Endothelial cell of umbilical vein (primary cell): ENCODE results near the gene MACROD2. TPM values are rescaled to one million over a fixed set of nuclear protein-coding genes. Genes with fewer than 3 reads are reported as not detected.

ENCODE experiments used
- BruUV-seq: library from RNA; stranded (reverse); fragments of 400-500 nt; replicated peaks from 2 replicates; lab custom pipeline; 2021; lab: Mats Ljungman, UMichigan
- CTCF ChIA-PET: fragments of 300-600, 350-600 bp; sonication (Branson Sonifier 250); formaldehyde crosslinking; loops from one replicate; lab custom pipeline; 2021; ENCODE audit warnings: antibody characterized with exemption, inconsistent platforms; lab: Charles Lee
- POLR2A ChIA-PET: fragments of 300-600, 350-600 bp; sonication (Branson Sonifier 250); formaldehyde crosslinking; loops from one replicate; lab custom pipeline; 2021; ENCODE audit warnings: antibody characterized with exemption, inconsistent platforms; lab: Charles Lee
- DNase-seq: peaks from one replicate; pipeline ENCODE4 v3.0.0-alpha.2; 2011; ENCODE audit warnings: low read depth, low spot score
- FAIRE-seq: peaks from 2 replicates; lab custom pipeline; 2011; peaks lifted over from hg19 to GRCh38; lab: Jason Lieb, UNC
- H2AFZ ChIP-seq: 2 replicates; pipeline ENCODE4 v1.6.0; 2012; ENCODE audit warnings: low read depth, low read length, control low read depth, inconsistent platforms
- H3K27ac ChIP-seq: 2 replicates; pipeline ENCODE4 v1.5.1; 2011; ENCODE audit warnings: low read depth, mild to moderate bottlenecking, control low read depth, low read length, moderate library complexity; ENCODE audit not compliant: insufficient read depth
- H3K27me3 ChIP-seq, 2 experiments: 2 replicates each; pipeline versions ENCODE4 v1.6.0 to v1.6.1; 2011; ENCODE audit warnings: low read length in 2 of 2, mixed read lengths in 1 of 2; ENCODE audit not compliant: control insufficient read depth in 2 of 2, insufficient read depth in 2 of 2
- H3K36me3 ChIP-seq, 2 experiments: 2 replicates in 1 of 2; 3 replicates in 1 of 2; pipeline ENCODE4 v1.5.1; 2011; ENCODE audit warnings: low read length in 2 of 2, mild to moderate bottlenecking in 1 of 2, moderate library complexity in 1 of 2; ENCODE audit not compliant: control insufficient read depth in 2 of 2, insufficient read depth in 2 of 2; ENCODE audit errors: extremely low read depth in 1 of 2
- H3K4me1 ChIP-seq: 3 replicates; pipeline ENCODE4 v1.5.1; 2011; ENCODE audit warnings: mild to moderate bottlenecking, low read length; ENCODE audit not compliant: control insufficient read depth, insufficient read depth; ENCODE audit errors: extremely low read depth
- H3K4me2 ChIP-seq: 2 replicates; pipeline ENCODE4 v1.6.1; 2011; ENCODE audit warnings: low read length, control low read depth, mixed read lengths; ENCODE audit not compliant: insufficient read depth
- H3K4me3 ChIP-seq, 3 experiments: fragments of 200-600 bp in 1 of 3; sonication (generic), shearing (Covaris generic) in 1 of 3; replicated peaks in 1 of 3; 2 replicates each; pipeline ENCODE4 v1.5.1; 2011 to 2016; ENCODE audit warnings: control low read depth in 3 of 3, low read length in 3 of 3, mild to moderate bottlenecking in 2 of 3, inconsistent platforms in 1 of 3, low read depth in 1 of 3, moderate library complexity in 1 of 3; ENCODE audit not compliant: insufficient read depth in 1 of 3
- H3K79me2 ChIP-seq: 2 replicates; pipeline ENCODE4 v1.6.0; 2012; ENCODE audit warnings: low read length, inconsistent platforms; ENCODE audit not compliant: control insufficient read depth, insufficient read depth
- H3K9ac ChIP-seq: replicated peaks from 2 replicates; pipeline ENCODE3; 2011; ENCODE audit warnings: low read length, control low read depth; ENCODE audit not compliant: insufficient read depth; ENCODE audit errors: extremely low read depth
- H3K9me1 ChIP-seq: replicated peaks from 3 replicates; pipeline ENCODE4 v1.6.0; 2011; ENCODE audit warnings: mild to moderate bottlenecking, low read length; ENCODE audit not compliant: control insufficient read depth, insufficient read depth; ENCODE audit errors: extremely low read depth
- H3K9me3 ChIP-seq: replicated peaks from 2 replicates; pipeline ENCODE4 v1.5.1; 2012; ENCODE audit warnings: low read length, inconsistent platforms; ENCODE audit not compliant: control insufficient read depth, insufficient read depth
- H4K20me1 ChIP-seq: replicated peaks from 2 replicates; pipeline ENCODE3; 2011; ENCODE audit warnings: mild to moderate bottlenecking, low read length; ENCODE audit not compliant: control insufficient read depth, insufficient read depth; ENCODE audit errors: extremely low read depth
- CTCF ChIP-seq, 2 donors: IDR thresholded peaks; 1 replicate in 1 of 2; 2 replicates in 1 of 2; pipeline ENCODE4 v1.5.1; 2011; ENCODE audit warnings: low read length in 2 of 2, mild to moderate bottlenecking in 2 of 2, moderate library complexity in 2 of 2, control low read depth in 1 of 2, inconsistent platforms in 1 of 2, low read depth in 1 of 2; ENCODE audit not compliant: insufficient read depth in 1 of 2; ENCODE audit errors: extremely low read depth in 1 of 2
- EZH2 ChIP-seq: IDR thresholded peaks from 2 replicates; pipeline ENCODE4 v1.6.1; 2012; ENCODE audit warnings: borderline replicate concordance, low read depth, mild to moderate bottlenecking, moderate library complexity, low read length, inconsistent platforms; ENCODE audit not compliant: severe bottlenecking
- FOS ChIP-seq: IDR thresholded peaks from 2 replicates; pipeline ENCODE4 v1.6.1; 2011; ENCODE audit warnings: mild to moderate bottlenecking, low read length, moderate library complexity, borderline replicate concordance; ENCODE audit not compliant: insufficient read depth
- GATA2 ChIP-seq: IDR thresholded peaks from 2 replicates; pipeline ENCODE4 v1.7.0; 2011; ENCODE audit warnings: low read depth, mild to moderate bottlenecking, moderate library complexity, mixed read lengths, low read length; ENCODE audit not compliant: insufficient read length, insufficient read depth
- JUN ChIP-seq: IDR thresholded peaks from 2 replicates; pipeline ENCODE4 v1.6.1; 2011; ENCODE audit warnings: borderline replicate concordance, low read depth; ENCODE audit not compliant: insufficient read length, insufficient read depth
- MAX ChIP-seq: IDR thresholded peaks from 2 replicates; pipeline ENCODE4 v1.6.1; 2011; ENCODE audit not compliant: insufficient read depth, insufficient read length
- MYC ChIP-seq: IDR thresholded peaks from one replicate; pipeline ENCODE4 v1.6.1; 2011; ENCODE audit warnings: mild to moderate bottlenecking, low read depth, low read length
- POLR2A ChIP-seq: IDR thresholded peaks from 2 replicates; pipeline ENCODE4 v1.6.1; 2012; ENCODE audit warnings: low read depth, mild to moderate bottlenecking, control low read depth, low read length
- POLR2AphosphoS5 ChIP-seq: IDR thresholded peaks from 2 replicates; pipeline ENCODE4 v1.6.1; 2012; ENCODE audit warnings: low read depth, mild to moderate bottlenecking, control low read depth, low read length, moderate library complexity; ENCODE audit not compliant: insufficient read depth
- dilution Hi-C: fragments of 300-500 bp; cut with MboI; formaldehyde crosslinking; loops from one replicate; pipeline ENCODE4 v1.15.0; 2019; ENCODE audit warnings: low sequenced_read_pairs; ENCODE audit not compliant: extremely low pct_ligation_motif_present
- intact Hi-C: fragments of 100-400 bp; cut with micrococcal nuclease; formaldehyde crosslinking; loops from one replicate; pipeline ENCODE4 v1.10.0; 2022
- polyA plus RNA-seq, 4 experiments: library from polyadenylated mRNA; depleted of rRNA in 3 of 4; stranded (reverse) in 3 of 4; unstranded in 1 of 4; fragments of >200 nt; gene quantifications; 2 replicates each; pipeline versions ENCODE4 v1.2.1 to v1.2.3, GENCODE V29; 2011 to 2012; ENCODE audit warnings: missing spikeins in 1 of 4
- total RNA-seq: library from RNA; stranded (reverse); gene quantifications from 2 replicates; pipeline ENCODE4 v1.2.3, GENCODE V29; 2021

Gene MACROD2
- total and polyA plus RNA-seq, 2 donors (not counting 3 experiments of a cell fraction or from before 2014, with no cell fraction given), result 0.11 to 0.73 TPM

- intact Hi-C loops (loop anchor here (10.0 kb wide), 1 partner anchor 71 kb away; no protein-coding TSS in a partner anchor), dilution Hi-C loops (no loop called here)
- Histone ChIP-seq H4K20me1 (no peaks in the 10 kb centered on the region), H3K4me3 (no peak overlapping the region), H3K79me2 (no peaks in the 10 kb centered on the region), H3K9me3 (no peaks in the 10 kb centered on the region), H2AFZ (no peak overlapping the region), H3K4me2 (no peak overlapping the region), H3K27ac (no peak overlapping the region), H3K4me1 (no peaks in the 10 kb centered on the region), H3K9me1 (no peaks in the 10 kb centered on the region), H3K9ac (no peak overlapping the region), H3K27me3 (no peaks in the 10 kb centered on the region), H3K36me3 (no peaks in the 10 kb centered on the region)
- CTCF ChIA-PET, result no interaction called here
- no peak for DNase-seq
- POLR2A ChIA-PET, result no interaction called here
- no TSS peak for BruUV-seq
- FAIRE-seq, result no peak
- TF ChIP-seq CTCF (IDR thresholded peaks at IDR 0.05; ENCODE audit: extremely low read depth in 1 of 2, insufficient read depth in 1 of 2, low read depth in 1 of 2, low read length in 2 of 2) (no peak), EZH2 (no peak), GATA2 (no peak), JUN (no peak), MYC (no peak), FOS (no peak), MAX (no peak), POLR2AphosphoS5 (no peak), POLR2A (no peak)
Measured at GRCh38 chr20:15475483-15475882, 1480.2 kb downstream of the MACROD2 start.
